NCI-H748 (cell line): Measurements from ENCODE around the gene PPP2R5B.

ENCODE experiments used
- DNase-seq: peaks from one replicate; lab custom pipeline; 2025; ENCODE audit not compliant: unreplicated experiment; lab: John Stamatoyannopoulos, UW

Gene PPP2R5B

GRCh38 chr11:64928957-64929356 is 4.5 kb downstream of the PPP2R5B start:
- DNase-seq, result no peak

GRCh38 chr11:64929625-64930024 is 5.1 kb downstream of the PPP2R5B start:
- DNase-seq, result no peak

GRCh38 chr11:64930340-64930739 is 5.9 kb downstream of the PPP2R5B start:
- no peak for DNase-seq

- DNase-seq, result no peak
Observed at GRCh38 chr11:64931290-64931689, 6.8 kb downstream of the PPP2R5B start.

- DNase-seq, result no peak
Observed at GRCh38 chr11:64932324-64932723, 7.8 kb downstream of the PPP2R5B start.

GRCh38 chr11:64933213-64933934 is 8.9 kb downstream of the PPP2R5B start:
- DNase-seq, result no peak

- no peak for DNase-seq
Observed at GRCh38 chr11:64933935-64934681, 9.6 kb downstream of the PPP2R5B start.

- no peak for DNase-seq
Observed at GRCh38 chr11:64934682-64935358, 10.3 kb downstream of the PPP2R5B start.

GRCh38 chr11:64935359-64936081 is 11.0 kb downstream of the PPP2R5B start, which contains the start of gene GPHA2:
TSS of gene GPHA2 (minus strand) at chr11:64935893. CDS start at chr11:64935460, 433 bp downstream.
- DNase-seq, result peak; percentile 56

- DNase-seq, result no peak
Observed at GRCh38 chr11:64936539-64936938, 12.1 kb downstream of the PPP2R5B start.

GRCh38 chr11:64947208-64947814 is 22.8 kb downstream of the PPP2R5B start:
- DNase-seq, result no peak

- DNase-seq, result no peak
Observed at GRCh38 chr11:64951529-64951928, 27.0 kb downstream of the PPP2R5B start.

- DNase-seq, result no peak
Observed at GRCh38 chr11:64954201-64954600, 29.7 kb downstream of the PPP2R5B start.

GRCh38 chr11:64959498-64959897 is 35.0 kb downstream of the PPP2R5B start:
- DNase-seq, result no peak

- no peak for DNase-seq
Observed at GRCh38 chr11:64960719-64961118, 36.2 kb downstream of the PPP2R5B start.

- DNase-seq, result no peak
Observed at GRCh38 chr11:64963072-64963631, 38.7 kb downstream of the PPP2R5B start.

GRCh38 chr11:64967375-64967774 is 42.9 kb downstream of the PPP2R5B start:
- no peak for DNase-seq

- DNase-seq, result no peak
Observed at GRCh38 chr11:64969209-64969608, 44.7 kb downstream of the PPP2R5B start.

- DNase-seq, result no peak
Observed at GRCh38 chr11:64970731-64971151, 46.3 kb downstream of the PPP2R5B start.
